IMR-90 (cell line): ENCODE data around the gene HOXD10.

Experiments used
- BHLHE40 ChIP-seq: fragments of 150-350 bp; IDR thresholded peaks from 2 replicates; pipeline ENCODE4 v1.6.1; 2016; ENCODE audit warnings: mild to moderate bottlenecking, low read depth, low read length
- CEBPB ChIP-seq: IDR thresholded peaks from 2 replicates; pipeline ENCODE4 v1.6.1; 2012; ENCODE audit warnings: low read depth, low read length, improper control_type of control experiment
- FOS ChIP-seq: fragments of 150-350 bp; IDR thresholded peaks from 2 replicates; pipeline ENCODE4 v1.6.1; 2016; ENCODE audit warnings: low read depth, low read length
- MAFK ChIP-seq: IDR thresholded peaks from 2 replicates; pipeline ENCODE4 v1.6.1; 2012; ENCODE audit warnings: low read depth, low read length, improper control_type of control experiment
- POLR2A ChIP-seq: IDR thresholded peaks from 2 replicates; pipeline ENCODE4 v1.6.1; 2012; ENCODE audit warnings: mild to moderate bottlenecking, low read depth, low read length
- RAD21 ChIP-seq: IDR thresholded peaks from 2 replicates; pipeline ENCODE4 v1.6.1; 2012; ENCODE audit warnings: low read length, improper control_type of control experiment
- RCOR1 ChIP-seq: IDR thresholded peaks from 2 replicates; pipeline ENCODE4 v1.6.1; 2012; ENCODE audit warnings: mild to moderate bottlenecking, low read length, improper control_type of control experiment; ENCODE audit not compliant: insufficient replicate concordance
- RFX5 ChIP-seq: IDR thresholded peaks from 2 replicates; pipeline ENCODE4 v1.8.0; 2012; ENCODE audit warnings: low read depth, mild to moderate bottlenecking, low read length, moderate library complexity
- SMC3 ChIP-seq: fragments of 150-350 bp; IDR thresholded peaks from 2 replicates; pipeline ENCODE4 v1.6.1; 2016; ENCODE audit warnings: low read depth, mild to moderate bottlenecking, antibody characterized with exemption, low read length, moderate library complexity
- TF ChIP-seq, protein P1 (sequence below): conservative IDR thresholded peaks from 2 replicates; pipeline ENCODE4 v1.5.1; 2012; ENCODE audit warnings: mild to moderate bottlenecking, low read depth, low read length, improper control_type of control experiment
- TF ChIP-seq, protein P2 (sequence below): fragments of 150-350 bp; IDR thresholded peaks from 2 replicates; pipeline ENCODE4 v1.6.1; 2016; ENCODE audit warnings: low read depth, mild to moderate bottlenecking, low read length, moderate library complexity, borderline replicate concordance

DNA sequence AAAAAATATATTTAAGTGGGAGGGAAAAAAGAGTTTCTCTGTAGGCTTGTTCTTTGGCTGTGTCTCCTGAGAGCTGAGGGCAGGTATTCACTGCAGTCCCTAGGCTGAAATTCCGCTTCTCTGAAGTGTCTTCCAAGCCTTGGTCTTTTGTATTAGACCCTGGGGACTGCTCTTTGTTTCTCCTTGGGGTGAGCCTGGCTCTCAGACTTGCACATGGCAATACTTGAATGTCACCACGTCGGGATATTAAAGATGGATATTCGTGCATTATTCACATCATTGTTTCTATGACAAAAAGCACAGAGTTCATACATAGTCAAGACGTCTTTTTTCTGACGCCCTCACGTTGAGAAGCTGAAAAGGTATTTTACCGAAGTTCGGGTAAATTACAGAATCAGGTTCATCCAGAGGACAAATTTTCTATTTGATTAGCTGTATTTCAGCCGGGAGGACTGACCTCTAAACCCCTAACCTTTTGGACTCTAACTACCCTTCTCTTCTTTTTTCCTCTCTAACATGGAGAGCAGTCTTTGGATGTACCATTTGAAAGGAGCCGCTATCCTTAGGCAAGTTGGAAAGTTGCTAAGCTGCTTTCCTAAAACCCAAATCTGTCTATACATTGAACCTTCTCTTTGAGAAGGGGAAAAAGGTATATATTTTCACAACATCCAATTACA is 38.1 kb downstream of the HOXD10 start:
- TF ChIP-seq, protein P1, sequence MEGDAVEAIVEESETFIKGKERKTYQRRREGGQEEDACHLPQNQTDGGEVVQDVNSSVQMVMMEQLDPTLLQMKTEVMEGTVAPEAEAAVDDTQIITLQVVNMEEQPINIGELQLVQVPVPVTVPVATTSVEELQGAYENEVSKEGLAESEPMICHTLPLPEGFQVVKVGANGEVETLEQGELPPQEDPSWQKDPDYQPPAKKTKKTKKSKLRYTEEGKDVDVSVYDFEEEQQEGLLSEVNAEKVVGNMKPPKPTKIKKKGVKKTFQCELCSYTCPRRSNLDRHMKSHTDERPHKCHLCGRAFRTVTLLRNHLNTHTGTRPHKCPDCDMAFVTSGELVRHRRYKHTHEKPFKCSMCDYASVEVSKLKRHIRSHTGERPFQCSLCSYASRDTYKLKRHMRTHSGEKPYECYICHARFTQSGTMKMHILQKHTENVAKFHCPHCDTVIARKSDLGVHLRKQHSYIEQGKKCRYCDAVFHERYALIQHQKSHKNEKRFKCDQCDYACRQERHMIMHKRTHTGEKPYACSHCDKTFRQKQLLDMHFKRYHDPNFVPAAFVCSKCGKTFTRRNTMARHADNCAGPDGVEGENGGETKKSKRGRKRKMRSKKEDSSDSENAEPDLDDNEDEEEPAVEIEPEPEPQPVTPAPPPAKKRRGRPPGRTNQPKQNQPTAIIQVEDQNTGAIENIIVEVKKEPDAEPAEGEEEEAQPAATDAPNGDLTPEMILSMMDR, result no peak
- TF ChIP-seq RCOR1 (no peak), BHLHE40 (no peak), POLR2A (no peak), RAD21 (no peak), RFX5 (no peak), CEBPB (no peak), SMC3 (no peak), FOS (no peak), MAFK (no peak)
- TF ChIP-seq, protein P2, sequence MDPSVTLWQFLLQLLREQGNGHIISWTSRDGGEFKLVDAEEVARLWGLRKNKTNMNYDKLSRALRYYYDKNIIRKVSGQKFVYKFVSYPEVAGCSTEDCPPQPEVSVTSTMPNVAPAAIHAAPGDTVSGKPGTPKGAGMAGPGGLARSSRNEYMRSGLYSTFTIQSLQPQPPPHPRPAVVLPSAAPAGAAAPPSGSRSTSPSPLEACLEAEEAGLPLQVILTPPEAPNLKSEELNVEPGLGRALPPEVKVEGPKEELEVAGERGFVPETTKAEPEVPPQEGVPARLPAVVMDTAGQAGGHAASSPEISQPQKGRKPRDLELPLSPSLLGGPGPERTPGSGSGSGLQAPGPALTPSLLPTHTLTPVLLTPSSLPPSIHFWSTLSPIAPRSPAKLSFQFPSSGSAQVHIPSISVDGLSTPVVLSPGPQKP, result no peak
